Dermis lymphatic vessel endothelial cell (primary cell): ENCODE measurements around the gene SCUBE3. TPM values are rescaled to one million over a fixed set of nuclear protein-coding genes. Genes with fewer than 3 reads are reported as not detected.

Experiments used
- total RNA-seq: library from RNA; depleted of rRNA; stranded (reverse); fragments of >200 nt; gene quantifications from 2 replicates; pipeline ENCODE4 v1.2.1, GENCODE V29; 2014

The SCUBE3 gene
- 1.0 and 1.4 TPM in 2 replicates for total RNA-seq

DNA sequence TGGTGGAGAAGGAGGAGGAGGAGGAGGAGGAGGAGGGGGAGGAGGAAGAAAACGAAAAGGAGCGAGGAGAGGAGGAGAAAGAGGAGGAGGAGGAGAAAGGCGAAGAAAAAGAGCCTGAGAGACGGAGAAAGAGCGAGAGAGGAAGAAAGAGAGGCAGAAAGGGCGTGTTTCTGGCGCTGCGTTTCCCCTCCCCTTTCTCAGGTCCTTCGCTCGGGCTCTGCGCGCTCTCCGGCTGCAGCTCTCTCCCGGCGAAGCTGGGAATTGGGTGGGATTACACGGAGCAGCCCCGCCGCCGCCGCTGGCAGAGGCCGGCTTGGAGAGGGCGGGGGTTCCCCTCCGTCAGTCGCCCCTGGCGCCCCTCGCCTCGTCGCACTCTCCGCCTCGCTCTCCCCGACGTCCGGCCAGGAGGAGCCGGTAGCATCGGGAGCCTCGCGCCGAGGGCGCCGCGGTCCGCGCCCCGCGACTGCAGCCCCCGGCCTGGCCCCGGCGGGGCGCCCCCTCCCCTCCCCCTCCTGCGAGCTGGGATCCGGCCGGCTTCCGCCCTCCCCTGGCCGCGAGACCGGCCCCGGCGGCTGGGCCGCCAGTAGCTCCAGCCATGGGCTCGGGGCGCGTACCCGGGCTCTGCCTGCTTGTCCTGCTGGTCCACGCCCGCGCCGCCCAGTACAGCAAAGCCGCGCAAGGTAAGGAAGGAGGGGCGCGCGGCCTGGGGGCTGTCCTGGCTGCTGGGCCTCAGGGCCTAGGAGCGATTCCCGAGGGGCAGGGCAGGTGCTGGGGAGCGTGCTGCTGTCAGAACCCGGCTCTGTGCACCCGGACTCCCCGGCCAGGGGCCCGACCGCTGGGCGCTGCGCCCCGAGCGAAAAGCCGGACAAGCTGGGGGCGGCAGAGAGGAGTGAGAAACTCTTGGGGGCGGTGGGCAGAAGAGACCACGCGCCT, at the start of gene SCUBE3:
SCUBE3 (plus strand) TSS at position 133 of the 933 bp plus-strand sequence; CDS start at position 596, 463 bp downstream.

GRCh38 chr6:35259194-35259947, 45.6 kb downstream of the SCUBE3 start, which contains the start of gene ZNF76:
TSS of gene ZNF76 (plus strand) at chr6:35259735. CDS start at chr6:35281152, 21,417 bp downstream.

DNA sequence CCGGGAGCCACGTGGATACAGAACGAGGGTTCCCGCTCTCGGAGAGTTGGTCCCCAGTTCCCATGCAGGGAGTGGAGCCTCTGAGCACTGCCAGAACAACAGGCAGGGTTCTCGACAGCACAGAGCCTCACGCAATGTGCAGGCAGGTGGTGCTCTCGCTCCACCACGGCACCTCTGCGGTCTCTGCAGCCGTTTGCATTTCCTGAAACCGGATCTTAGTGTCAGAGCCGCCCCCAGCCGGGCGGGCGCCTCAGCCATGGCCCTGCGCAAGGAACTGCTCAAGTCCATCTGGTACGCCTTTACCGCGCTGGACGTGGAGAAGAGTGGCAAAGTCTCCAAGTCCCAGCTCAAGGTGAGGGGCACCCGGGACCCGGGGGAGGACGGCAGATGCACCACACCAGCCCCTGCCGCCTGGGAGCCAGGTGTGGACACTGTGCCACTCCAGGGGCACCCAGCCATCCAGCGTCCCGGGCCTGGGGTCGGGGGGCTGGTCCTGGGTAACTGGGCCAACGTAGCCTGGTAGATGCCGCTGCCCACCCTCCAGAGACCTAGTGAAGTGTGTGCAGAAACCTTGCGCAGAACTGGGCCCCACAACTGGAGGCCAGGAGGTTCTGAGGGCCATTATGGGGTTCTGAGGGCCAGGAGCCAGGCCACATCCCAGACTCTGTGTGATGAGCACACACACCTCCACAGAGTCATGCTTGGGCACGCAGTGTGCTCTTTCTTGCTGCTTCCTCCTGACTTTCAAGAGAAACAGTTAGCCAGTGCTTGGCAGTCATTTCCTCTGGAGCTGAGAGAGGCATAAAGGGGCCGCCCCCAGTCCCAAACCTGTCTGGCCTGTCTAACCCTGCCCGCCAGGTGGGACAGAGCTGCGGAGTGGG, 84.1 kb downstream of the SCUBE3 start, which contains the start of gene DEF6:
DEF6 (plus strand) TSS at position 218 of the 881 bp plus-strand sequence; CDS start at position 257, 39 bp downstream.

Other genes with a start within 250 kb of the SCUBE3 start
- gene TCP11, start 72.6 kb upstream of the SCUBE3 start, total RNA-seq: 0.22 TPM in 1 of 2 replicates, not detected in the other
- gene ZNF76, start 45.8 kb downstream of the SCUBE3 start, total RNA-seq: 22.1 and 23.6 TPM in 2 replicates
- gene DEF6, start 83.9 kb downstream of the SCUBE3 start, total RNA-seq: 0.33 and 1.5 TPM in 2 replicates
- 5.2 and 6.0 TPM in 2 replicates for gene PPARD, start 128.6 kb downstream of the SCUBE3 start, total RNA-seq
- gene FANCE, start 238.4 kb downstream of the SCUBE3 start, total RNA-seq: 12.2 and 13.3 TPM in 2 replicates